ENCODE measurements around the gene SLC25A44.
"Not testable (repeated sequence)": the region's sequence is repeated elsewhere in the genome, so short reads cannot be mapped to it uniquely, and the experiment has no call there.

Gene SLC25A44

DNA sequence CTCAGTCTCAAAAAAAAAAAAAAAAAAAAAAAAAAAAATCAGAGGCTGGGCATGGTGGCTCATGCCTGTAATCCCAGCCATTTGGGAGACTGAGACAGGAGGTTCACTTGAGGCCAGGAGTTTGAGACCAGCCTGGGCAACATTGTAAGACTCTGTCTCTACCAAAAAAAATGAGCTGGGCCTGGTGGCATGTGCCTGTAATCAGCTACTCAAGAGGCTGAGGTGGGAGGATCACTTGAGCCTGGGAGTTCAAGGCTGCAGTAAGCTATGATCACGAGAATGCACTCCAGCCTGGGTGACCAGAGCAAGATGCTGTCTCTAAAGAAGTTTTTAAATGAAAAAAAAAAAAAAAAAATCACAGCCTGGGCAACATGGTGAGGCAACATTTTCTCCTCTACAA is 30.2 kb upstream of the SLC25A44 start:
- DNase-seq = no peak

DNA sequence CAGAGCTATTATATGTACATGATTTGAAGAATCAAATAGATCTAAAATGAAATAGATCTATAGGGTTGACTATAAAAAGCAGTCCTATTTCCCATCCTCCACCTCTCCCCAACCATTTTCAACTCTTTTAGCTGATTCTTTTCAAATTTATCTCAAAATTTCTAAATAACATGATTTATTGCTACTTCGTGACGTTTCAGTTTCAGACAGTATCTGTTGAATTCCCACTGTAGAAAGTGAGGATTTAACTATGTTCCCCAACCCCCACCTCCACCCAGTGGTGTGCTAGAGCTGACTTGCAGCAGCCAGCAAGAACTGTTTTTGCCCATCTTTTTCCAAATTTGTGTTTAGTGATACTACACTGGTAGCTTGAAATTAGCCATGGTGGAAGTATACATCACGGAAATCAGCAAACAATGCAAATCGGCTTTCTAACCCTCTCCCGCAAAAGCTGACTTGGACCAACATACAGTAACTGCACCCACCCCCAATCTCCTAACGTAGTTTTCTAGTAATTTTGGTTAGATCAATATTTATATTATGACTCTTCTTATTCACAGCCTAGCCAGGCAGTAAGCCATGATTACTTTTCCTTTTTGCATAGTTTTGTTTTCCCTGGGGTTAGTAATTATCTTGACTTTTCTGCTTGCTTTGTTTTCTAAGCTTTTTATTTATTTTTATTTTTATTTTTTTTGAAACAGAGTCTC is 29.6 kb upstream of the SLC25A44 start:
- DNase-seq = no peak

DNA sequence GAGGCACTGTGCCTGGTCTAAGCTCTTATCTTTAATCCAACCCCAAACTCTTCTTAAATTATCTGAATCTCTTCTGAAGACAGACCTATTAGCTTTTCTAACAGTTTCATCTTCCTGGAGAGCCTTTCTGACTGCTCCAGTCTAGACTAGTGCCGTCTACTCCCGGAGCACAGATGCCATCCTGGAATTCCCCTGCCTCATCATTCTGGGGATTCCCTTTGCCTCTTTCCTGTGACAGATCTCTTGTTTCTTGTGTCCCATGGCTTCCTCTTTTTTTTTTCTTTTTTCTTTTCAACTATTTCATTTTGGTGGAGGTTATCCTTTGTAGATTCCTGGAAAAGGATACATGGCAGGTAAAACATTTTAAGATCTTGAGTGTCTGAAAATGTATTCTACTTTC is 28.8 kb upstream of the SLC25A44 start:
- peak; percentile 71 to 89 (median 82) for DNase-seq

DNA sequence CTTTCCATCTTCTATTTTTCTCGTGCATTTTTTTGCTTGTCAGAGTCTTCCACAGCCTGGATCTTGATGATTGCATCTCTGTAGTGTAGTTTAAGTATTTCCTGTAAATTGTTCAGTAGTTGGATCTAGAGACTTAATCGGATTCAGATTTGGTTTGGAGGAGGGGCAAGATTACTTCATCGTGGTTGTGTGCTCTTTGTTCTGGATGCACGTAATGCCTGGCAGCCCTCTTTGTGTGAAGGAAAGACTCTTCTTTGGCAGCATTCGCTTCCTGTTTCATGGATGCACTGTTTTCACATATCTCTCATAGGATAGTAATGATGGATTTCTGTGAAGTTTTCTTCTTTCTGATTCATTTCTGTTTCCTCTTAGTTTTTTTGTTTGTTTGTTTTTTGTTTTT is 26.4 kb upstream of the SLC25A44 start:
- peak in 1 of 4 experiments; percentile 43 for DNase-seq

DNA sequence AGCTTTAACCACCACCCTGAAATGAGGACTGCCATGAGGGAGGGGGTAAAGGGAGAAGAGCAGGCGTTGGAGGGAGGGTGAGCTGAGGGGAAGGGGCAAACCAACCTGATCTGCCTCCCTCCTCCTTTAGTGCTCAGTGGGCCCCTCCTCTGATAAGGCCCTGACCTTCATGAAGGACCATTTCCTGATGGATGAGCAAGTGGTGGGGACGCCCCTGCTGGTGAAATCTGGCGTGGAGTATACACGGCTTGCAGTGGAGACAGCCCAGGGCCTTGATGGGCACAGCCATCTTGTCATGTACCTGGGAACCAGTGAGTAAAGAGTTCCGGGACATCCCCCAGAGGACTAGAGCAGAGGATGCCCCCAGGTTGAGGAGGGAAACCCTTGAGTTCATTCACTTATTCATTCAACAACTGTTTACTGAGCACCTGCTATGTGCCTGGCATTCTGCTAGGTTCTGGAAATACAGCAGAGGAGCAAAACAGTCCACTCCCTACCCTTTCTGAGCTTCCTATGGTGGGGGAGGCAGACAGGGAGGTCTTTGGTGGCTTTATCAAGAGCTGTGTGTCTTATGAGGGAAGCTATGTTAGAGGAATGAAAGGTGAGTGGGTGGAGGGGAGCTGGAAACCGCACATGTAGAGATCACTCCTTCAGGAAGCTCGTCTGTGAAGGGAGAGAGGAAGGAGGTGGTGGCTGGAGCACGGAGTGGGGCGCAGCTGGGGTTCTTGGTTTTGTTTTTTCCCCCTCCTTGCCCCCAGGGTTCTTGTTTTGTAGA is 21.0 kb upstream of the SLC25A44 start:
- peak in 1 of 4 experiments; percentile 2 for DNase-seq

DNA sequence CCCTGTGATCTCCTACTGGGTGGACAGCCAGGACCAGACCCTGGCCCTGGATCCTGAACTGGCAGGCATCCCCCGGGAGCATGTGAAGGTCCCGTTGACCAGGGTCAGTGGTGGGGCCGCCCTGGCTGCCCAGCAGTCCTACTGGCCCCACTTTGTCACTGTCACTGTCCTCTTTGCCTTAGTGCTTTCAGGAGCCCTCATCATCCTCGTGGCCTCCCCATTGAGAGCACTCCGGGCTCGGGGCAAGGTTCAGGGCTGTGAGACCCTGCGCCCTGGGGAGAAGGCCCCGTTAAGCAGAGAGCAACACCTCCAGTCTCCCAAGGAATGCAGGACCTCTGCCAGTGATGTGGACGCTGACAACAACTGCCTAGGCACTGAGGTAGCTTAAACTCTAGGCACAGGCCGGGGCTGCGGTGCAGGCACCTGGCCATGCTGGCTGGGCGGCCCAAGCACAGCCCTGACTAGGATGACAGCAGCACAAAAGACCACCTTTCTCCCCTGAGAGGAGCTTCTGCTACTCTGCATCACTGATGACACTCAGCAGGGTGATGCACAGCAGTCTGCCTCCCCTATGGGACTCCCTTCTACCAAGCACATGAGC is 17.2 kb upstream of the SLC25A44 start:
- no peak for DNase-seq

DNA sequence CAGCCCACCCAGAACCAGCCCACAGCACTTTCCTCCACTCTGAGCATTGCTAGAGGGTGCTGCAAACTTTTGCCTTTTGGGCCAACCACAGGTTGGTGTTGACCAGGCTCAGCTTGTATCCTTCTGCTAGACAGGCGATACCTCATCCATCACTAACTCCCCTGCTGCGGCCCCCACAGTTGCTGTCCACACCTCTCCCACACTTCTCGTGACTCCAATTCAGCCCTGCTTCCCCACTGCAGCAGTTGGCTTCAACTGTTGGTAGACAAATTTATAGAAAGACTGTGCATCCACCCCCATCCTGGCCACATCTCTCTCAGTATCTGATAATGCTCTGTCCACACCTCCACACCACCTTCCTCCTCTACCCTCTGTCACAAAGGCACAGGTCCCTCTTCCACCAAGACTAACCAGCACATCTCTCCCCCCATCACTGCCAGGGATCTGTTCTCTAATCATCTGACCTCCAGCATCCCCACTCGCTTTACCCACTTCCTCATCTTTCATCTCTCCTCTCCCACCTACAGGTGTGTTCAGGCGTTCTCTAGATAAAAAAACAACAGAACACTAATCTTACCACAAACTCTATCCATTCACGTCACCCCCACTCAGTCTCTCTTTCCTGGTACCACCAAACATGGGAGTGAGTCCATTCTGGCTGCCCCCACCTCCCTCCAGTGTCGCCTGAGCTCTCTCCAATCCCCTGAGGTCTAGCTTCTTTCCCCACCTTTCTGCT is 15.8 kb upstream of the SLC25A44 start:
- no peak for DNase-seq

DNA sequence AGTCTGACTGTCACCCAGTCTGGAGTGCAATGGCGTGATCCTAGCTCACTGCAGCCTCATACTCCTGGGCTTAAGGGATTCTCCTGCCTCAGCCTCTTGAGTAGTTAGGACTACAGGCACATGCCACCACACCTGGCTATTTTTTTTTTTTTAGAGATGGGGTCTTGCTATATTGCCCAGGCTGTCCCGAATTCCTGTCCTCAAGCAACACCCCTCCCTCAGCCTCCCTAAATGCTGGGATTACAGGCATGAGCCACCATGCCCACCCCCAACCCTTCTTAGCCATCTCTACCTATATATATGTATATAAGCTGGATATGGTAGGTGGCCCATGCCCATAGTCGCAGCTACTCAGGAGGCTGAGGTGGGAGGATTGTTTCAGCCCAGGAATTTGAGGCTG is 13.4 kb upstream of the SLC25A44 start:
- DNase-seq = no peak

DNA sequence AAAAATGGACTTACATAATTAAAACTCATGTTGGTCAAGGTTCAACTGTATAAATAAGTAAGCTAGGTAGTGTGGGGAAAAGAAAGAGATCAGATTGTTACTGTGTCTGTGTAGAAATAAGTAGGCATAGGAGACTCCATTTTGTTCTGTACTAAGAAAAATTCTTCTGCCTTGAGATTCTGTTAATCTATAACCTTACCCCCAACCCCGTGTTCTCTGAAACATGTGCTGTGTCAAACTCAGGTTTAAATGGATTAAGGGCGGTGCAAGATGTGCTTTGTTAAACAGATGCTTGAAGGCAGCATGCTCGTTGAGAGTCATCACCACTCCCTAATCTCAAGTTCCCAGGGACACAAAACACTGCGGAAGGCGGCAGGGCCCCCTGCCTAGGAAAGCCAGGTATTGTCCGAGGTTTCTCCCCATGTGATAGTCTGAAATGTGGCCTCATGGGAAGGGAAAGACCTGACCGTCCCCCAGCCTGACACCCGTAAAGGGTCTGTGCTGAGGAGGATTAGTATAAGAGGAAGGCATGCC is 12.4 kb upstream of the SLC25A44 start:
- DNase-seq = not testable (repeated sequence)

DNA sequence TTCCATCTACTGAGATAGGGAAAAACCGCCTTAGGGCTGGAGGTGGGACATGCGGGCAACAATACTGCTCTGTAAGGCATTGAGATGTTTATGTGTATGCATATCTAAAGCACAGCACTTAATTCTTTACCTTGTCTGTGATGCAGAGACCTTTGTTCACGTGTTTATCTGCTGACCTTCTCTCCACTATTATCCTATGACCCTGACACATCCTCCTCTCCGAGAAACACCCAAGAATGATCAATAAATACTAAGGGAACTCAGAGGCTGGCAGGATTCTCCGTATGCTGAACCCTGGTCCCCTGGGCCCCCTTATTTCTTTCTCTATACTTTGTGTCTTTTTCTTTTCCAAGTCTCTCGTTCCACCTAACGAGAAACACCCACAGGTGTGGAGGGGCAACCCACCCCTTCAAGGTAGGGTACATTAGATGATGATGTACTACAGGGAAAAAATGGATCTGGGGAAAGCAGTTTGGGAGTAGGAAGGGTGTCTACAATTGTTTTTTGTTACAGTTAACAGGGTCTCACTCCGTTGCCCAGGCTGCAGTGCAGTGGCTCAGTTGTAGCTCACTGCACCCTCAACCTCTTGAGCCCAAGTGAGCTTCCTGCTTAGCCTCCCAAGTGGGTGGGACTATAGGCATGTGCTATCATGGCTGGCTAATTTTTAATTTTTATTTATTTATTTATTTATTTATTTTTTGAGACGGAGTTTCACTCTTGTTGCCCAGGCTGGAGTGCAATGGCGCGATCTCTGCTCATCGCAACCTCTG is 11.7 kb upstream of the SLC25A44 start:
- DNase-seq = not testable (repeated sequence)

DNA sequence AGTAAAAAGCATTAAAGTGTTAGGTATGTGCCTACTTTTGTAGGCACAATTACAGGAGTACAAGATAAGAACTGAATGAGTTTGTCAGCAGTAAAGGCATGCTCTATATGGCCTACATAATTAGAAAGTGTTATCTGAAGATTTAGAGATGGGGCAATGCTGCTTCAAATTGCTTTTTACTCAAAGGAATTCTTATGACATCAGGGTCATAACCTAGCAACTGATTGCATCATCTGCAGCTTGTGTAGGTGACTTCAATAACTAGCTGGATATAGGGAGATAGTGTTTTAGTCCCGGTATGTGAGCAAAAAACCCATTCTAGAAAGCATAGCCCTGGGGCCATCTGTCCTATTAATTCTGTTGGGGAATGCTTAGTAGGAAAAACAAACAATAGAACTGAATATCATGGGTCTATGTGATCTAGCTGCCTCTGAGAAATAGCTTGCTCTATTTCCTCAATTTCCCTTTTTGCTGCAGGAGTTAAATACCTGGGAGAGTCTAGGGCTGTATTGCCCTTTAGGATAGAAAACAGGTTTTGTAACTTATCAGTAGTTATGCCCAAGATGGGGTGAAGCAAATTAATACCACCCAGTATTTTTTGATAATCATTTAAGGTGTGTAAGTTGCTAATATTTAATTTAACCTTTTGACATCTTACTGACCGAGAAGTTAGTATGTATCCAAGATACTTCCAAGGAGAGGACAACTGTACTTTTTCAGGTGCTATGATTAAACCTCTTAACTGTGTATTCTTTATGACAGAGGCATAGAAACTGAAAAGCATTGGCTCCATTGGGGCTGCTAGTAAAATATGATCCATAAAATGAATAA is 7.3 kb upstream of the SLC25A44 start:
- DNase-seq = peak in 1 of 4 experiments; percentile 22

DNA sequence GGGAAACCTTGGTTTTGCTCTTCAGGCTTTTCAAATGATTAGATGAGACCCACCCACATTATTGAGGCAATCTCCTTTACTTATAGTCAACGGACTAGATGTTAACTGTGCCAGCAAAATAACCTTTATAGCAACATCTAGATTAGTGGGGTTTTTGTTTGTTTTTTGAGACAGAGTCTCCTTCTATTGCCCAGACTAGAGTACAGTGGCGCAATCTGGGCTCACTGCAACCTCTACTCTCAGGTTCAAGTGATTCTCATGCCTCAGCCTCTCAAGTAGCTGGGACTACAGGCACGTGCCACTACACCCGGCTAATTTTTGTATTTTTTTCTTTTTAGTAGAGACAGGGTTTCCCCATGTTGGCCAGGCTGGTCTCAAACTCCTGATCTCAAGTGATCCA is 3.6 kb upstream of the SLC25A44 start:
- DNase-seq = not testable (repeated sequence)

DNA sequence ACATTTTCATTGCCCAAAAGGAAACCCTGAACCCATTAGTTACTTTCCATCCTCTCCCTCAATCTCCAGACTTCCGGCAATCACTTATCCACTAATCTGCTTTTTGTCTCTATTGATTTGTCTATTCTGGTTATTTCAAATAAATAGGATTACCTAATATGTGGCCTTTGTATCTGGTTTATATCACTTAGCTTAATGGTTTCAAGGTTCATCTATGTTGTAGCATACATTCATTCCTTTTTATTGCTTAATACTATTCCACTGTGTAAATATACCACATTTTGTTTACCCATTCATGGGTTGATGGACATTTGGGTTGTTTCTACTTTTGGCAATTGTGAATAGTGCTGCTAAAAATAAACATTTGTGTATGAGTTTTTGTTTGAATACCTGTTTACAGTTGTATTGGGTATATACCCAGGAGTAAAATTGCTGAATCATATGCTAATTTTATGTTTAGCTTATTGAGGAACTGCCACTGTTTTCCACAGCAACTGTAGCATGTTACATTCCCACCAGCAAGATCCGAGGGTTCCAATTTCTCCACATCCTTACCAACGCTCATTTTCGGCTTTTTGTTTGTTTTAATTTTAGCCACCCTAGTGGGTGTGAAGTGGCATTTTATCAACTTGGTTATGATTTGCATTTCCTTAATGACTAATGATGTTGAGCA is 2.5 kb upstream of the SLC25A44 start:
- DNase-seq = peak in 3 of 4 experiments; percentile 12 to 54 (median 39)

DNA sequence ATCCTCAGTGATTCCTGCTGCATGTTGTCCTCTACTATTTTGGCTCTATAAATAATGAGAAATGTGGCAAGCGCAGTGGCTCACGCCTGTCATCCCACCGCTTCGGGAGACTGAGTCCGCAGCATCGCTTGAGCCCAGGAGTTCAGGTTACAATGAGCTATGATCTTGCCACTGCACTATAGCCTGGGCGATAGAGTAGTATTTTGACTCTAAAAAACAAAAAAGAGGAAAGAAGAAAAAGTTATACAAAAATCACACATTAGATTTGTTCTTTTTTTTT is 756 bp upstream of the SLC25A44 start:
- peak in 1 of 4 experiments; percentile 4 for DNase-seq

DNA sequence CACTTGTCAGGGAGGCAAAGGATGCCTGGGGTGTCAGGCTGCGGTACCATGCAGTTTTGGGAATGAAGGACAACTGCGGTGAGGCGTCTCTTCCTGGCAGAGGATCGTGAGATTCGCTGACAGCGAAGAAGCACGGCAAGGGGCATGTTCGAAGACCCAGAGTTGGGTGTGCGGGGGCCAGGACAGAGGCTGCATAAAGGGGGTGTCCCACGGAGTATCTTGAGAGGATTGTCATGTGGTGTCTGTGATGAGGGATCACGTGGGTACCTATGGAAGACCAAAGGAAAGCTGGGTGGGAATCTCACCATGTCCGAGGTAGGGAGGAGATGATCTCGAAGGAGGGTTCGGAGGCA is 372 bp downstream of the SLC25A44 start:
- peak in 3 of 4 experiments; percentile 9 to 20 (median 19) for DNase-seq

DNA sequence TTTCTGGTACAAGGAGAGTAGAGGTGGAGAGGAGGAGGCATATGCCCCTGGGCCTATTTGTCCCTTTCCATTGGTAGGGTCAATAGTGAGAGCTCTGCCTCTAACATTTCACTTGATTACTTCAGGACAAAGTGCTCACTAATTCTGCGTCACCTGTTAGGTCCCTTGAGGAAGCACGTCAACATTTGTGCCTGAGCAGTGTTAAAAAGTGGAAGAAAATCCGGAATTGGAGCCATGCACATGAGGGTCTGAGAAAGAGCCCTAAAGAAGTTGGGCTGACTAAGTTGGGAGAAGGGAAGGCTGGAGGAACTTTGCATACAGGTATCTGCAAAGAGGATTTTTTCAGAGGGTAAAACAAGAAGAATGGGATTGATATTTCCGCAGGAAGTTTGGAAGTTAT is 1.9 kb downstream of the SLC25A44 start:
- no peak for DNase-seq

DNA sequence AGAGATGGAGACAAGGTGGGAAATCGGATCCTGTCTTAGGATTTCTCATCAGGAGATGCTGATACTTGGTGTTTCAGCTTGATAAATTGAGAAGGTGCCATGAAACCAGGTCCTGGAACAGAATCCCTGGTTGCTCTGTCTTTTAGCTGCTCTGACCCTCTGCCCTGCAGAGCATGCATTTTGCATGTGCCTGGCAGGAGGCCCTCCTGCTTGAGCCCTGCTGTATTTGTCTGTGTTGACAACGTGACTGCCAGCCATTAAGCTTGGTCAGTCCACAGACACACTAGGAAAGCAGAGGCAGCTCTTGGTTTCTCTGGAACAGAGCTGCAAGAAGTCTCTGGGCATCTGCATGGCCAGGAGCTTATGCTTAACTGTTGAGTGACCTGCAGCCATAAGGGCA is 2.5 kb downstream of the SLC25A44 start:
- no peak for DNase-seq

DNA sequence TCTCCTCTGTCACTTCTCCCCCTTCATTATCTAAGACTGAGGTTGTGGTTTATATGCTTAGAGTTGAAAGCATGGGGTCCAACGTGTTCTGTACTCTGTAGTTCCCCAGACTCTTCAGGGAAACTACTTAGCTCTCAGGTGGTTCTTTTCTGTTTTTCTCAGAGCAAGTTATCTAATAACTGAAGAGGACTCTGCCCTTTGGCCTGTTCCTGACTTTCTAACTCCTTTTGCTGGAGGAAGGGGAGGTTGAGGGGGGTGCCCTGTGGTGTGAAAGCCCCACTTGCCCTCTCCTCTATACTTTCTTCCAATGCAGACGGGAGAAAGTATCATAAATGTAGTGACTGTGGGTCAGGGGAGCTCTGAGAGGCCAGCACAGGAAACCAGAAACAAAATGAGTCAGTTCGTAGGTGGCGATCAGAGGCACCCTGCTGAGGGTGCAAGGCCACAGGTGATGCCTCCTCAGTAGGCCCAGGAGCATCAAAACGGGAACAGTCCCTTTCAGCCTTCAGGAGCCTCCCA is 5.0 kb downstream of the SLC25A44 start:
- DNase-seq = no peak

DNA sequence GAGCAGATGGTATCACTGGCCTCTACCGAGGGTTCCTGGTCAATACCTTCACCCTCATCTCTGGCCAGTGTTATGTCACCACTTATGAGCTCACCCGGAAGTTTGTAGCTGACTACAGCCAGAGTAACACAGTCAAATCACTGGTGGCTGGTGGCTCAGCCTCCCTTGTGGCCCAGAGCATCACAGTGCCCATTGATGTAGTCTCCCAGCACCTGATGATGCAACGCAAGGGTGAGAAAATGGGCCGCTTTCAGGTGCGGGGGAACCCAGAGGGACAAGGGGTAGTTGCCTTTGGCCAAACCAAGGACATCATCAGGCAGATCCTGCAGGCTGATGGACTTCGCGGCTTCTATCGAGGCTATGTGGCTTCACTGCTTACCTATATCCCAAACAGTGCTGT is 6.1 kb downstream of the SLC25A44 start:
- no peak for DNase-seq

DNA sequence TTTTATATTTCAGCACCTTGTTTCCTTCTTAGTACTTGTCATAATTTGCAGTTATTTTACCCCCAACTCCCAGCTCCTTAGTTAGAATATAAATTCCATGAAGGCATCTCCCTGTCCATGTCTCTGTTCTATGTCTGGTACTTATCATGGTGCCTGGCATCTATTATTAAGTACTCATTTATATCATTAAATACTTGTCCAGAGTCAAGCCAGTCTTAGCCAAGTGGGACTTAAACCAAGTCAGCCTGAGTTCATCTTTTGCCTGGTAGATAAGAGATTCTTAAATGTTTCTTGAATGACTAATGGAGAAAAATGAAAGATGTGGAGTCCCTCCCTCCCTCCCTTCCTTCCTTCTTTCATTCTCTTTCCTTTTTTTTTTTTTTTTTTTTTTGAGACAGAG is 9.4 kb downstream of the SLC25A44 start:
- no peak for DNase-seq

DNA sequence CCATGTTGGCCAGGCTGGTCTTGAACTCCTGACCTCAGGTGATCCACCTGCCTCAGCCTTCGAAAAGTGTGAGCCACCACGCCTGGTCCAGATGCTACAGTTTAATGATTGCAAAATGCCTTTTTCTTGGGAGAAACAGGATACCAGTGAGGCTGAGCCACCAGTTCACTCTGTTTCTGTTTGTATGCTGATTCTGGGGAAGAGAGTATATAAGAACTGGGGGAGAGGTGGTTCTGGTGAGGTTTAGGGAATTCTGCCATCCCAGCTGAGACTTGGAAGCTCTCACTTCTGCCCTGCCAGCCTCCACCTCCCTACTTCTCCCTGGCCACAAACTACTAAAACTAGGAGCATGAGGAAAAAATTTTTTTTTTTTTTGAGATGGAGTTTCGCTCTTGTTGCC is 10.8 kb downstream of the SLC25A44 start:
- DNase-seq = no peak
